ENCODE data around the gene BICDL2.
A peak's percentile ranks its signal among the peaks of the same experiment; 100 is the strongest.

Gene BICDL2

GRCh38 chr16:3044708-3045107 lies 8.0 kb upstream of the BICDL2 start:
- peaks cover 11% of the 10 kb centered on the region for H3K4me1 Mint-ChIP-seq
- no peaks in the 10 kb centered on the region for H3K36me3 Mint-ChIP-seq
- peak overlapping the region; percentile 79 for H3K4me3 Mint-ChIP-seq
- peaks cover 24% of the 10 kb centered on the region for H3K27me3 Mint-ChIP-seq
- H3K27ac Mint-ChIP-seq: peak overlapping the region; percentile 77
- no peaks in the 10 kb centered on the region for H3K9me3 Mint-ChIP-seq

DNA sequence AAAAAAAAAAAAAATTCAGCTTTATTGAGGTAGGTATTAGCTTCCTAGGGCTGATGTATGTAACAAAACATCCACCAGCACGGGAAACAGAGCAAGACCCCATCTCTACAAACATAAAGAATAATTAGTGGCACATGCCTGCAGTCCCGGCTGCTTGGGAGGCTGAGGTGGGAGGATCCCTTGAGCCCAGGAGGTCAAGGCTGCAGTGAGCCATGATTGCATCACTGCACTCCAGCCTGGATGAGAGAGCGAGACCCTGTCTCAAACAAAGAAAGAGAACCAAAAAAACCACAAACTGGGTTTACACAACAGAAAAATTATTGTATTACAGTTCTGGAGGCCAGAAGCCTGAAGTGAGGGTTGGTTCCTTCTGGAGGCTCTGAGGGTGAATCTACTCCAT lies 5.6 kb upstream of the BICDL2 start:
- H3K9me3 Mint-ChIP-seq: no peaks in the 10 kb centered on the region
- H3K4me3 Mint-ChIP-seq: no peak overlapping the region
- H3K4me1 Mint-ChIP-seq: peaks cover 11% of the 10 kb centered on the region
- no peaks in the 10 kb centered on the region for H3K36me3 Mint-ChIP-seq
- no peak overlapping the region for H3K27ac Mint-ChIP-seq
- H3K27me3 Mint-ChIP-seq: peaks cover 40% of the 10 kb centered on the region

DNA sequence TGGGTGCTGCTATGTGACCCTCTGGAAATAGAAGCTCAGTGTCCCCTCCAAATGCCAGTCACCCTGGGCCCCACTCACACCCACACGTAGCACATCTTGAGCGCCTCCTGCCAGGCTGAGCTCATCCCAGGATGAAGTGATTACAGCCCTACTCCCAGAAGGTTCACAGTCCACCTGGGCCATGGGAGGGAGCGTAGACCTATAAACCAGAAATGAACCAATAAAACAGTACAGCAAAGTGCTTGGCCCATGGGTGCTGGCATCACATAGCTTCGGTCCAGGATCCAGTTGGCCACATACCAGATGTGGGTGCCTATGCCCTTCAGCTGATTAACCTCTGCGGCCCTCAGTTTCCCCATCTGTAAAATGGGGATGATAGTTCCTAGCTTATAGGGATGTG lies 2.2 kb upstream of the BICDL2 start:
- Mint-ChIP-seq H3K4me3 (no peak overlapping the region), H3K27me3 (peaks cover 47% of the 10 kb centered on the region), H3K27ac (no peak overlapping the region), H3K9me3 (no peaks in the 10 kb centered on the region), H3K36me3 (peaks cover 2% of the 10 kb centered on the region), H3K4me1 (peaks cover 8% of the 10 kb centered on the region)

DNA sequence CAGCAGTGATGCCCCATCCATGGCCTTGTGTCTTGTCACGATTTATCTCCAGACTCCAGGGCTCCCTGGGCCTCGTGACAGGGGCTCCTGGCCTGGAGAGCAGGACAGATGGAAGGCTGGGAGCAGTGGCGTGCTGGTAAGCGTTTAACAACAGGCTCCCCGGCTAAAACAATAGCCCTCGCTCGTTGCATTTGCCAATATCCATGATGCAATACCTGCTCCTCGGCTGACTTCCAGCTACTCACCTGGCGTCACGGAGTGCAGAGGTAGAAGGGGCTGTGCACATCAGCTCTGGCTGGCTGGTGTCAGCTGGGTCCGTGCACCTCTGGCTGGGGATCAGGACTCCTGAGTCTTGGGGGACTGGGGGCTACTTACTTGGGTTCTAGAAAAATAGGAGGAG lies 1.5 kb upstream of the BICDL2 start:
- H3K4me1 Mint-ChIP-seq: peaks cover 8% of the 10 kb centered on the region
- peak overlapping the region; percentile 30 for H3K27ac Mint-ChIP-seq
- peaks cover 46% of the 10 kb centered on the region for H3K27me3 Mint-ChIP-seq
- H3K4me3 Mint-ChIP-seq: no peak overlapping the region
- H3K36me3 Mint-ChIP-seq: peaks cover 2% of the 10 kb centered on the region
- no peaks in the 10 kb centered on the region for H3K9me3 Mint-ChIP-seq

DNA sequence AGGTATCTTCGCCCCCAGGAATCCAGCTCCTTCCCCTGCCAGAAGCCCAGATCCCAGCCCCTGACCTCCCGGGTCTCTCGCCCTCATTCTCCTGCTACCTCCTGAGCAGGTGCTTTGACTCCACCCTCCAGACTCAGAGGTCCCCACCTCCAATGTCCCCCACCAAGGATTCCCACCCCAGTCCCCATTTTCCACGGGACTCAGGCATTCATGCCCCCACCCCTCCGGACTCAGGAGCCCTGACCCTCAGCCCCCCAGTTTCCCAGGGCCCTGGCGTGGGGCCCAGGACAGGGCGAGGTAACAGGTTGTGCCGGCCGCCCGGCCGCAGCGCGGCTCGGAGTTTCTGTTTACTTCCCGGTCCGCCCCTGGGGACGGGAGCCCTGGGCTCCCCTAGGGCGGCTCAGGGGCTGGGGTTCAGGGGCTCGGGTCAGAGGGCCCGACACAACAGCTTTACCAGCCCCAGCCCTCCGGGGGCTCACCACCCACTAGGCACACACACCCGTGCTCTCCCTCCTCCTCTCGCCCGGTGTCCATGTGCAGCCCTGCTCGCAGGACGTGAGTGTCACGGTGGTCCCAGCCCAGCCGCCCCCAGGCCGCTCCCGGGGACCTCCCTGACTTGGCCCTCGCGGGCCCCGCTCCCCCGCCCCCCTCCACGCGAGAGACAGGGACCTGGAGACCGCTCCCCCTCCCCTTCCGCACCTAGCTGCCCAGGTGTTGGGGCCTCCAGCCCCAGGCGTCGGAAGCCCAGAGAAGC lies 595 bp downstream of the BICDL2 start:
- peaks cover 53% of the 10 kb centered on the region for H3K27me3 Mint-ChIP-seq
- peaks cover 2% of the 10 kb centered on the region for H3K36me3 Mint-ChIP-seq
- peaks cover 8% of the 10 kb centered on the region for H3K4me1 Mint-ChIP-seq
- H3K27ac Mint-ChIP-seq: no peak overlapping the region
- no peak overlapping the region for H3K4me3 Mint-ChIP-seq
- H3K9me3 Mint-ChIP-seq: no peaks in the 10 kb centered on the region

DNA sequence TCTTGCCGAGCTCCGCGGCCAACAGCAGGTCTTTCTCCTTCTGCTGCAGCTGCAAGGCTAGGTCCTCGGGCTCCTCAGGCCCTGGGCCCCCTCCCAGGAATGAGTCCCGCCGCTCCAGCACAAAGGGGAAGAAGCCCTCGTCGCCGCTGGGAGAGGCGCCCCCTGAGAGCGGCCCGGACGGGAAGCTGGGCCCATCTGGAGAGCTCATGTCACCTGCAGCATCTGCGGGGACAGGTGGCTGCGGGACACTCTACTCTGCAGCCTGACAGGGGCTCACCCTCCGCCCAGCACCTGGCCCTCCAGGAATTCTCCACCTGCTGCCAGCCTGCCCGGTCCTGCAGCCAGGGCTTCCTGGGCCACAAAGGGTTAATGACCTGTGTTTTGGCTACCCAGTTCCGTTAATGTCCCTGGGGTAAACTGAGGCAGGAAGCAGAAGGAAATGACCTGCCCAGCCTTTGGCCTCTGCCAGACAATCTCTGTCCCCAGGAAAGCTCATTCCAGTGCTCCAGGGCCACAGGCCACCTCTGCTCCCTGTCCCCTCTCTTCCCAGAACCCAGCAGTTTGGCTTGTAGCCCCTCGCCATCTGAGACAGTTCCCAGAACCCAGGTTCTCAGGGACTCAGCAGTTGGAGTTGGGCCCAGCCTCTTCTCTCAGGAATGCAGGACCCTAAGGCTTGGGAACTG lies 1.3 kb downstream of the BICDL2 start:
- Mint-ChIP-seq H3K36me3 (peaks cover 2% of the 10 kb centered on the region), H3K27ac (no peak overlapping the region), H3K27me3 (peaks cover 54% of the 10 kb centered on the region), H3K4me1 (peaks cover 8% of the 10 kb centered on the region), H3K4me3 (no peak overlapping the region), H3K9me3 (no peaks in the 10 kb centered on the region)

- Mint-ChIP-seq H3K4me3 (no peak overlapping the region), H3K27me3 (peaks cover 44% of the 10 kb centered on the region), H3K9me3 (no peaks in the 10 kb centered on the region), H3K36me3 (peaks cover 2% of the 10 kb centered on the region), H3K27ac (no peak overlapping the region), H3K4me1 (peaks cover 21% of the 10 kb centered on the region)
Measured at GRCh38 chr16:3032624-3033023, 4.1 kb downstream of the BICDL2 start.

DNA sequence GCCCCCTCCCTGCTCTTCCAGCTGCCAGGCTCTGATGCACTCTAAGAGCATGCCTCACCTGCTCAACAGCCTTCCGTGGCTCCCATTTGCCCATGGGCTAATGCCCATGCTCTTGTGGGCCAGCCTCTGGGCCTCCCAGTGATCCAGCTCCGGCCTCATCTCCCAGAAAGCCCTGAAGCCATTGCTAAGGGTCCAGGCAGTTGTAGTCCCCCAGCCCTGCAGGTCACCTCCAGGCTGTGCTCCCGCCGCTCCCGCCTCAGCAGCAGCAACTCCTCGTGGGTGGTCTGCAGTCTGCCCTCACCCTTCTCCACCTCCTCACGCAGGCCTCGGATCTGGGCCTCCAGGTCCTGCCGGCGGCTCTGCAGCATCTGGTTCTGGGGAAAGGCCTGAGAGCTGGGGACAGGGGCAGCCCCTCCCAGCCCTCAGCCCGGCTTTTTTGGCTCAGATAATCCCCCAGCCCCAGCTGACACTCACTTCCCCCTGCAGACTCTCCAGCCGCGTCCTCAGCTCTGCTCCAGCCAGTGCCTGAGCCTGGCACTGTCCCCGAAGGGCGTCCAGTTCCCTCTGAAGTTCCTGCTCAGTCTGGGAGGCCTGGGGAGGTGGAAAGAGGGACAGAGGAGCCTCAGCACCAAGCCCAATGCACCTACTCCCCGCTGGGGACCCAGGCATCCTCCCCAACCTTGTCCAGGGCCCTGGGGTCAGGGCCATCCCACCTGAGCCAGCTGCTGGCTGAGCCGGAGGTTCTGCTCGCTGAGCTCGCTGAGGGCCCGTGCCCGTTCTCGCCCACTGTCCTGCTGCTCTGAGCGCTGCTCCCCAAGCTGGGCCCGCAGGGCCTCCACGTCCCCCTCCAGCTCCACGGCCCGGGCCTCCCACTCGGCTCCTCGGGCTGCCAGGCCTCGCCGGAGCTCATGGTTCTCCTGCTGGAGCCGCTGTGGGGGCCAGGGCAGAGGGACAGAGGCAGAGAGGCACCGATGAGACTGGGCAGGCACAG lies 6.2 kb downstream of the BICDL2 start:
- H3K27me3 Mint-ChIP-seq: peaks cover 34% of the 10 kb centered on the region
- no peaks in the 10 kb centered on the region for H3K9me3 Mint-ChIP-seq
- no peak overlapping the region for H3K27ac Mint-ChIP-seq
- H3K4me1 Mint-ChIP-seq: peaks cover 13% of the 10 kb centered on the region
- peaks cover 2% of the 10 kb centered on the region for H3K36me3 Mint-ChIP-seq
- H3K4me3 Mint-ChIP-seq: peak overlapping the region; percentile 53

DNA sequence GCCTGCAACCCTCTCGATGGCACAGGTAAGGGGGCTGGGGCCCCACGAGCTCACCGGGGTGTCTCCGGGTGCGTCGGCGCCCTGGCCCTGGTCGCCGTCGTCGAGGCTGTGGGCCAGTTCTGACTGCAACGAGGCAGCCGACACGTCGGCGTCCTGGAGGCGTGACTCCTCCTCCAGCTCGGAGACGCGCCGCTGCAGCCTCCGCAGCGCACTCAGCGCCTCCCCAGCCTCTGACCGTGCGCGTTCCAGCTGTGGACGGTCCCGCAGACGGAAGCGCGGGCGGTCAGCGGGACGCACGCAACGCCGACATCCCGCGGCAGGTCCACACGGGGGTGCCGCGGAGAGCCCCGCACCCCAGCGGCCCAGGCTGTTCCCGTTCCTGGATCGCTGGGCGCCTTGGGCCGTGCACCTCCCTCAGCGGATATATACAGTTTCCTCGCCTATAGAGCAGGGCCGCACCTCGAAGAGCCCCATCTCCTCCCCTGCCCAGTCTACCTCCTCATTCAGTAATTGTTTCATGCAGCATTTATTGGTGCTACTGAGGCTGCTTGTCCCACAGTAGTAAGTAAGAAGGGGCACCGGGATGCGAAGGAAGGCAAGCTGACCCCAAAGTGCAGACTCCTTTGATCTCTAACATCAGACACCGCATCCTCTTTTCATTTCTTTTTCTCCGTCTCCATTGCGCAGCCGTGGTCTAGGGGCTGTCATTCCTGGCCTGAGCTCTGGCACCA lies 7.1 kb downstream of the BICDL2 start:
- Mint-ChIP-seq H3K27ac (no peak overlapping the region), H3K9me3 (no peaks in the 10 kb centered on the region), H3K4me3 (peak overlapping the region; percentile 58), H3K4me1 (peaks cover 18% of the 10 kb centered on the region), H3K27me3 (peaks cover 30% of the 10 kb centered on the region), H3K36me3 (peaks cover 2% of the 10 kb centered on the region)

DNA sequence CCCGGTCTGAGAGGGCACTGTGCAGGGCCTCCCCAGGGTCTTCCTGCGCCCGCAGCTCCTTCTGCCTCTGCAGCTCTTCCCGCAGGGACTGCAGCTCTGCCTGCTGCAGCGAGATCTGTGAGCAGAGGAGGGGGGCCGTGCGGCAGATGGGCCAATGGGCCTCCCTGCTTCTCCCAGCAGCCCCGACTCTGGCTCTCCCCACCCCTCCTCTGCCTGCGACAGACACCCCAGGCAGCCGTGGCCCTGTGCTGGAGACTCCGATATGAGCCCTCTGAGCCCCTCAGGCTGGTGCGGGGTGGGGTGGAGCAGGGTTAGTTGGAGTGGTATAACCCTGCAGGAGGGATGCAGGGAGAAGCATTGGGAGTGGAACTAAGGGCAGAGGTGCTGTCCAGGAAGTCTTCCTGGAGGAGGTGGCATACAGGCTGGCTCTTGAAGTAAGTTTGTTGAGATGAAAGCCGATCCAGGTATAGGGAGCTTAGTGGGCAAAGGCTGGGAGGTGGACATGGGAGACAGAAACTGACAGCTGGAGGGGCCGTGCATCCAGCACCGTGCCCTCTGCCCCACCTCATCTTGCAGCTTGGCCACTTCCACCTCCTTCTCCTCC lies 7.9 kb downstream of the BICDL2 start:
- Mint-ChIP-seq H3K27me3 (peaks cover 26% of the 10 kb centered on the region), H3K27ac (peak overlapping the region; percentile 46), H3K9me3 (no peaks in the 10 kb centered on the region), H3K4me1 (peaks cover 24% of the 10 kb centered on the region), H3K4me3 (peak overlapping the region; percentile 58), H3K36me3 (peaks cover 3% of the 10 kb centered on the region)

DNA sequence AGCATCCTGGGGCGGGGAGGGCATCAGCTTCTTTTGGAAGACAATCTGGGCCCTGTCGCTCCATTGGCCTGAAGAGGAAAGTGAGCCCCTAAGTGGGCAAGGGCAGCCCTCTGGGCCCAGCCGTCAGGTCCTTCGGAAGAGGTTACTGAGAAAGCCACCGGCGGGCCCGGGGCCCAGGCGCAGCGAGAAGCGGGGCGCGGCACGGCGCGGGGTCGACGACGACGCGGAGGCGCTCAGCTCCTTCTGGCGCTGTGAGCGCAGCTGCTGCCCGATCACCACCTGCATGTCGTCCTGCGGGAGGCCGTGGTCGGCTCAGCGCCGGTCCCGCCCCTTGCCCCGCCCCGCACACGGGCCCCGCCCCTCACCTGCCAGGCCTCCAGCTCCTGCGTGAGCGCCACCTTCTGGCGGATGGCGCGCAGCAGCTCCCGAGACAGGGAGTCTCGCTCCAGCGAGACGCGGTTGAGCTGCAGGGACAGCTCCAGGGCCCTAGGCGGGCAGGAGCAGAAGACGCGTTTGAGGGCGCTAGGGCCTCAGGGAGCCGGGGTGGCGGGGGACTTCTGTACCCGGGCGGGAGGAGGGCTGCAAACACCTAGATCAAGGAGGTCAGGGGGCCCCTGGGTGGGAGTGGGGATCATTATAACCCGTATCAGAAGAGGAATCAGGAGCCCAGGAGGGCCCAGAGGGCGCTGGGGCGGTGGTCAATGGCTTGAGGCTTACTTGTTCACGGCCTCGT lies 8.6 kb downstream of the BICDL2 start:
- Mint-ChIP-seq H3K27ac (no peak overlapping the region), H3K36me3 (peaks cover 3% of the 10 kb centered on the region), H3K4me1 (peaks cover 27% of the 10 kb centered on the region), H3K9me3 (no peaks in the 10 kb centered on the region), H3K27me3 (peaks cover 21% of the 10 kb centered on the region), H3K4me3 (peak overlapping the region; percentile 65)

- Mint-ChIP-seq H3K9me3 (no peaks in the 10 kb centered on the region), H3K4me3 (no peak overlapping the region), H3K36me3 (peaks cover 3% of the 10 kb centered on the region), H3K27ac (no peak overlapping the region), H3K4me1 (peaks cover 34% of the 10 kb centered on the region), H3K27me3 (peaks cover 15% of the 10 kb centered on the region)
Measured at GRCh38 chr16:3027489-3027795, 9.3 kb downstream of the BICDL2 start.

- no peaks in the 10 kb centered on the region for H3K9me3 Mint-ChIP-seq
- peaks cover 40% of the 10 kb centered on the region for H3K4me1 Mint-ChIP-seq
- H3K4me3 Mint-ChIP-seq: no peak overlapping the region
- peaks cover 12% of the 10 kb centered on the region for H3K27me3 Mint-ChIP-seq
- H3K36me3 Mint-ChIP-seq: peaks cover 3% of the 10 kb centered on the region
- H3K27ac Mint-ChIP-seq: no peak overlapping the region
Measured at GRCh38 chr16:3026609-3027488, 9.9 kb downstream of the BICDL2 start.

- H3K27me3 Mint-ChIP-seq: peaks cover 9% of the 10 kb centered on the region
- peaks cover 48% of the 10 kb centered on the region for H3K4me1 Mint-ChIP-seq
- H3K36me3 Mint-ChIP-seq: peaks cover 3% of the 10 kb centered on the region
- no peak overlapping the region for H3K4me3 Mint-ChIP-seq
- H3K27ac Mint-ChIP-seq: no peak overlapping the region
- no peaks in the 10 kb centered on the region for H3K9me3 Mint-ChIP-seq
Measured at GRCh38 chr16:3026003-3026378, 10.8 kb downstream of the BICDL2 start.

Data from activated naive CD4-positive, alpha-beta T cell treated with anti-CD3 and anti-CD28 coated beads, Interleukin-2, amount 50 U/mL, for 24 hours (primary cell).